HG03558 (cell line): ENCODE measurements around the gene DBF4B.

Experiments
- ATAC-seq: cut with Tn5 transposase; IDR thresholded peaks from one replicate; pipeline ENCODE4 v1.9.1; 2021; ENCODE audit warnings: moderate number of reproducible peaks; ENCODE audit not compliant: unreplicated experiment; ENCODE audit errors: extremely low read depth

Gene DBF4B

DNA sequence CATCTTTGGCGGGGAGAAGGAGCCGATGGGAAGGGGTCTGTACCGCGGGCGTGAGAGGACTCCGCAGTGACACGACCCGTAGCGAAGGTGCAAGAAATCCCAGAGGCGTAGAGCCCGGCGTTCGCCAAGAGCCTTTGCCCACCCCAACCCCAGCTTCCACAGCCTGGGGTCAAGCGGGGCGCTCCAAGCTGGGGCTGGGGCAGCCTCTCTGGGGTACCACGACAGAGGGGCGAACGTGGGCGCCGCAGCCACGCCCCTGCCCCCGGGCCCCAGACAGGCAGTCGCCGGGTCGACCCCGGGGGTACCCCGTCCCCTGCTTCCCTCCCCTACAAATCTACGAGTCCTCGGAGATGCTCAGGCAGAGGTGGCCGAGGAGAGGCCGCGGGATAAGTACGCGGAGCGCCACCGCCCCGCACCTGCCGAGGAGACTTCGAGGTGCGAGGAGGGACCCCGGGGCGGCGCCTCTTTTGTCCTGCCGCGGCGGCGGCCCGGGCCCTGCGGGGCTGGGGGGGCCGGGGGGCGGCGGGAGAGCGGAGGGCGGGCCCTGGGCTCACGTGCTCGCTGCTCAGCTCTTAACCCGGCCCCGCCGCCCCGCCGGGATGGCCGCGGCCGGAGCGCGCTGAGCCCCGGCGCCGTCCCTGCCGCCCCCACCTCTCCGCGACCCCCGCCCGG, 50.1 kb downstream of the DBF4B start, which contains the start of gene ADAM11:
TSS of gene ADAM11 (plus strand) at position 575 of the 672 bp plus-strand sequence. CDS start 212 bp downstream, outside the sequence.
- no peak for ATAC-seq

DNA sequence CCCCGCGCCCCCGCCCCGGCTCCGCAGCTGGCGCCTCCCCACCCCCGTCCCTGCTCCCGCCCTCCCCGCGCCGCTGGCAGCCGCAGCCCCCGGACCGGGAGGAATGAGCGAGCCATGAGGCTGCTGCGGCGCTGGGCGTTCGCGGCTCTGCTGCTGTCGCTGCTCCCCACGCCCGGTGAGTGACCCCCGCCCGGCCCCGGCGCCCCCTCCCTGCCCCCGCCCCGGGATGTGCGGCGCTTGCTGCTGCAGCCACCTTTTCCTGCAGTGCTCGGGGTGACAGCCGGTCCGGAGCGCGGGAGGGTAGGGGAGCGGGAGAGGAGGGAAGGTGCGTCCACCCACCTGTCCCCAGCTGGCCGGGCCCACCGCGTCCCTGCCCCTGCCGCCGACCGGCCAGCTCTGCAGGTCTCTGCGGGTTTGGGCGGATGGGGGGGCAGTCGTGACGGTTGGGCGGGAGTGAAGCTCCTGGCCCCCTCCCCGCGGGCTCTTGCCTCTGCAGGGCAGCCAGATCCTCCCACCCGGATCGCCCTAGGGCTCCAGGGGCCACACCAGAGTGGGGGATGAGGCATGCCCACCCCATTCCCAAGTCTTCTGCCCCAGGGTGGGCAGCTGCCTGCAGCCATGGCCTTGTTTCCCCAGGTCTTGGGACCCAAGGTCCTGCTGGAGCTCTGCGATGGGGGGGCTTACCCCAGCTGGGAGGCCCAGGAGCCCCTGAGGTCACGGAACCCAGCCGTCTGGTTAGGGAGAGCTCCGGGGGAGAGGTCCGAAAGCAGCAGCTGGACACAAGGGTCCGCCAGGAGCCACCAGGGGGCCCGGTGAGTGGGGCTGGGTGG, 50.8 kb downstream of the DBF4B start:
- no peak for ATAC-seq

DNA sequence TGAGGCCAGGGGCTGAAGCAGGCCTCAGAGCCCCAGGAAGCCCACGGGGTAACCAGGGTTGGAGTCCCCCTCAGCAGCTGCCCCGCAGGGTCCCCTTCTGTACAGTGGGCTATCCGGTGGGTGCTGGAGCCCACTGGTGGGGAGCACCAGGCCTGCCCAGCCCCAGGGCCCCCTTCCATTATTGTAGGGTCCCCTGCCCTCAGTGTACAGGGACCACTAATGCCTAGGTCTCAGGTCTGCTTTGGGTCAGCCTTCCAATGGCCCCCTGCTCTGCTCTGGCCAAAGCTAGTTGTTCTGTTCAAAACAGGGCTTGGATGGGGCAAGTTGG, 51.4 kb downstream of the DBF4B start:
- ATAC-seq = no peak

DNA sequence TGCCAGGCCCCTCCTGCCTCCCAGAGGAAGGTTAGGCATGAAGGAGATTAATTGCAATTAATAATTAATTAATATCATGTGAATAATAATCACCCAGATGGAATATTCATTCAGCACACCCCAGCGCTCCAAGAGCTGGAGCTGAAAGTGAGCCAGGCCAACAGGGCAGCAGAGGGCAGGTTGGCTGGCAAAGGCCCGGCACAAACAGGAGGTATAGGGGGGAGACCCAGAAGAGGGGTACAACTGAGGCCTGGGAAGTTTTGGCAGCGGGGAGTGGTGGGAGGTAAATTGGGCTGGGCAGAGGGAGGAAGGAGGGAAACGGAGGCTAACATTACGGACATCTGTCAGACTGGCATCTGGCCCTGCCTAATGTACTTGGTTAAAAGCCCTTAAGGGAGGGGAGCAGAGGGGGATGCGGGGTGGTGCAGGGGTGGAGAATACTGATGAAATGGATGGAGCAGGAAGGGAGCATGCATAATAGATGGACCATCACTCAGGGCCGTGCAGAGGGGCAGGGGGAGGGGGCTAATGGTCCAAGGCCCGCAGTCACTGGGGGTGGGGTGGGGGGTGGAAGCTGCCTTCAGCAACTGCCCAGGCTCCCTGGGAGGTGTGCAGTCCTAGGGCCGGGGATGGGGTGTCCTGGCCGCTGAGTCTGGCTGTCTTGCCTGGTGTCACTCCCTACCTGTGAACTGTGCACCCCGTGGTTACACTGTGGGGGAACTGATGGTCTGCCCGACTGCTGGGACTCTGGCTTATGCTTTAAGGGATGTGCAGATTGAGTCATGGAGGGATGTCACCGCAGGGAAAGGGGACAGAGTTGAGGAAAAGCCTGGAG, 52.2 kb downstream of the DBF4B start:
- ATAC-seq = no peak

DNA sequence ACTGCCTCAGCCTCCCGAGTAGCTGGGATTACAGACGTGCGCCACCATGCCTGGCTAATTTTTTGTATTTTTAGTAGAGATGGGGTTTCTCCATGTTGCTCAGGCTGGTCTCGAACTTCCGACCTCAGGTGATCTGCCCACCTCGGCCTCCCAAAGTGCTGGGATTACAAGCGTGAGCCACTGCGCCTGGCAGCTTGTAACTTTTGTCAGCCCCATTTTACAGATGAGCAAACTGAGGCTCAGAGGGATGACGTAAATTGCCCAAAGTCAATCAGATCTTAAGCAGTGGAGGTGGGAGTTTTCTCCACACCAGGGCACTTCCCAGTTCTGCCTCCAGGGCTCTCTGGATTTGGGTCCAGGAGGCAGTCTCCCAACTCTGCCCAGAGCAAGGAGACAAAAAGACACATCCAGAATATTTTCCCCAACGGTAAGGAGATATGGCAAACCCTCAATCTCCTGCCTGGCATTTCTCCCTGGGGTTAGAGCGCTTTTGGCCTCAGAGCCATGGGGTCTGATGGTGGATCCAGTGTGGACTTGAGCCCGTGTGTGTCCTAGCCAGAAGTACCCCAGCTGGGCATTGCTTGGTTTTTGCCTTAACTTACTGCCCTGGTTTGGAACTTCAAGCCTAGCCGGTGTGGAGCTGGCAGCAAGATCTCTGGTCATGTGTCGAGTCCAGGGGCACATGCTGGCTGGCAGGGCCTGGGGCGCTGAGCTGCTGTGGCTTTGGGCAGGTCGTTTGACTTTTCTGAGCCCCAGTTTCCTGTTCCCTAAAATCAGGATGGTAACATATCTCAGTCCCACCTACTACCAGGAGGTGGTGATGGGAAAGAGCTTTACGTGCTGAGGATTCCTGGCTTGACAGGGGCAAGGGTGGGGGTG, 53.7 kb downstream of the DBF4B start:
- no peak for ATAC-seq

DNA sequence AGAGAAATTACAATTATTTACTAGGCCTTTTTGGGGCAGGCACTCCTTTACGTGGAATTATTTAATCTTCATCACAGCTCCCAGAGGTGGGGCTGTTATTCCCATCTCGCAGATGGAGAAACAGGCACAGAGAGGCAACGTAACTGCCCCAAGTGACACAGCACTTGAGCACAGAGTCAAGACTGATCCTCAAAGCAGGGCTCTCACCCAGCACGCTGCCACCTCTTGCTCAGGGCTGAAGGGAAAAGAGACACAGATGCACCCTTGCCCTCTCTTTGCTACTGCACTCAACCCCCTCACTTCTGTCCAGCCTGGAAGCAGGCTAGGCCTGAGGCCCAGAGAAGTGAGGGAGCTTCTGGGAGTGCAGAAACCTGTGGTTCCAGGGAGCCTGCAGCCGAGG, 54.7 kb downstream of the DBF4B start:
- no peak for ATAC-seq

DNA sequence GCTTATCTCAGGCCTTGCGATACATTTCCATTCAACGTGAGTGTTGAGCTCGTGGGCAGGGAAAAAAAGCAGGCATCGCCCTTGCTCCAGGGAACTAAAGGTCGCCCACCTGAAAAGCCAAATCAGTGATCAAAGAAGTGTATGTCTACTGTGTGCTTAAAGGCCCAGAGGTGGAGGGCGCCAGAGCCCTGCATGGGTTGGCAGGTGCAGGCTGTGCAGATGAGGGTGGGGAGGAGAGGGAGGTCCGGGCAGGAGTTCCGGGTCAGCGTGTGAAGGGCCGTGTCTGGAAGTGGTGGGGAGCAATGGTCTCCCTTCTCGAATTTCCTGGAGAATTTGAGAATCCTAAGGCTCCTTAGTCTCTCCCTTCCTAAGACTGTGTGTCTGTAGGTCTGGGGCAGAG, 57.5 kb downstream of the DBF4B start:
- no peak for ATAC-seq

DNA sequence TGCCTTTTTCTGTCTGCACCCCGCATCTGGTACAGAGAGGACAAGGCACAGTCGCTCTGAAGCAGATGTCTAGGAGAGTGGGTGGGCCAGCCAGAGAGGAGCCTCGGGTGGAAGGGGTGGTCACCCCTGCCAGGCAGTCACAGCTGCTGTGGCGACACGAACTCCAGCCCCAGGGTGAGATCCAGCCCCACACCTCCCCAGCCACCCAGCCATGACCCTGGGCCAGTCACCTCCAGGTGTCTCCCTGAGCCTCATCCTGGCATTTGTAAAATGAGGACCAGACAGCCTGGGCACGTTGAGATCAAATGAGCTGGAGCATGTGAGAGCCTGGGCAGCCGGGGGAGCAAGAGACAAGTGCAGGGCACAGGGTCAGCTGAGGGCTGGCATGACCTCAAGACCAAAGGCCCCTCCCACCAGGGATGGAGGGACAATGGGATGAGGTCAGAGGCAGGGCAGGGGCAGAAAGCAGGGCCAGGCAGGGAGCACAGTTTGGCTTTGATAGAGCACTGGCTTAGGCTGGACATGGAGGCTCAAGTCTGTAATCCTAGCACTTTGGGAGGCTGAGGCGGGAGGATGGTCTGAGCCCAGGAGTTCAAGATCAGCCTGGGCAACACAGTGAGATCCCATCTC, 58.1 kb downstream of the DBF4B start:
- no peak for ATAC-seq

DNA sequence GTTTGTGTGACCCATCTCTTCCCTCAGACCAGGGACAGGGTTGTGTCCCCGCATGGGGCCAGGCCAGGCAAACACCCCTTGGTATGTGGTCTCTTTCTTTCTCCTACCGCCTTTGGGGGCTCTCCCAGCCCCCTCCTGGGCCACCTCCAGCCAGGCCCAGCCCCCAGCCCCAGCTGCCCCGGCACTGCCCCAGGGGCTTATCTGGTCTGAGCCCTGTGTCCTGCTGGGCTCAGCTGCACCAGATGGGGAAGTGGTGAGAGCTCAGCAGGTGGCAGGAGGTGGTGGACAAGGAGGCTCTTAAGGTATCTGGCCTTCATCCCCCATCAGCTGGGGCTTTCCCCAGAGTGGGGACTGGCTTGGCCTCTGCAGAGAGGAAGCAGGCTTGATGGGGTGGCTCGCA, 59.0 kb downstream of the DBF4B start:
- no peak for ATAC-seq

DNA sequence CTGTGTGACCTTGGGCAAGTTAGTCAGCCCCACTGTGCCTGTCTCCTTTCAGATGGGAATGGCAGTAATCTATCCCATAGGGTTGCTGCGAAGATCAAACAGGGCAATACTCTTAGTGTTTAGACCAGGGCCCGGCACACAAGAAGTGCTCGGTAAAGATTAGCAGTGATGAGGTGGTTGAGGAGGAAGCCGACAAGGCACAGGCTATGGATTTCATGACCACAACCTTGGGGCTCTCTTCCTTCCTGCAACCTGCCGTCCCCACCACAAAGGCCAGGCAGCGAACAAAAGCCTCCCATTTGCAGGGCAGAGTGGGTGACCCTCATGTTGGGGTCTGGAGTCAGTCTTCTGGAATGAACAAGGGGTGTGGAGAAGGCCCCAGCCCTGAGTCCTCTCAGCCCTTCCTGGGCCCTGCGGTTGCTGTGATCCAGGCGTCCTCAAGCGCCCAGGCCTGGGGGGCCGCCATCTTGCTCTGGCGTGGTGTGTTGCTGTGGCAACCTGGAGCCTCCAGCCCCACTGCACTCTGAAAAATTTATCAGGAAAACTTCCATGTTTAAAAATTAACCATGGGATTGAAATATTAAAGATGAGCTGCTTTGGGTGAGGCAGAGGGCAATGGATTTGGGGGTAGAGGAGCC, 60.2 kb downstream of the DBF4B start:
- no peak for ATAC-seq

DNA sequence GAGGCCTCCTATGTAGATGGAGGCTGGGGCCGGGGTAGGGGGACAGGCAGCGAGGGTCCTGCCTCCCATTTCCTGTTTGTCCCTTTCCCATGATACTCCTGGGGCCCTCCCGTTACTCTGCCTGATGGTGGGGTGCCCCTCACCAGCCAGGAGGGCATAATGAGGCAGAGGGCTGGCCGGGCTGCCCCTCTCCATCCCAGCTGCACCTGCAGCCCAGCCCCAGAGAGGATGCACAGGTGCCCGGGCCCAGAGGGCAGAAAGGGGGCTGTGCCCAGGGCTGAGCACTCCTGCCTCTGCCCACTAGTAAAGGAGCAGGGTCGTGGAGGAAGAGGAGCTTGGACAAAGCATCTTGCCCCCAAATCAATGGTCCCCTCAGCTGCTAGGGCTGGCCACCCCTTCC, 60.8 kb downstream of the DBF4B start:
- no peak for ATAC-seq

DNA sequence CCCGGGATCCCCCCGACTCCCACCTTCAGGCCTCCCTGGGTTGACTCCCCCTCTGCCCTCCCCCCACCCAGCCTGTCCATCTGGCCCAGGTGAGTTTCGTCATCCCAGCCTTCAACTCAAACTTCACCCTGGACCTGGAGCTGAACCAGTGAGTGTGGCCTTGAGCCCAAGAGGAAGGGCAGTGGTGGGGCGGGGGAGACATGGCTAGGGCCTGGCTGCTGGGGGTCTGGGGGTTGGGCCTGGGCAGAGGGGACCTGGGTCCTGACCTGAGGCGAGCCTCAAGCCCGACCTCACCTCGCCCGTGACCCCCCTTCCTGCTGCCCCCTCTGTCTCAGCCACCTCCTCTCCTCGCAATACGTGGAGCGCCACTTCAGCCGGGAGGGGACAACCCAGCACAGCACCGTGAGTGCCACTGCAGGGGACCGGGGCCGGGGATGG, 61.2 kb downstream of the DBF4B start:
- ATAC-seq = no peak

DNA sequence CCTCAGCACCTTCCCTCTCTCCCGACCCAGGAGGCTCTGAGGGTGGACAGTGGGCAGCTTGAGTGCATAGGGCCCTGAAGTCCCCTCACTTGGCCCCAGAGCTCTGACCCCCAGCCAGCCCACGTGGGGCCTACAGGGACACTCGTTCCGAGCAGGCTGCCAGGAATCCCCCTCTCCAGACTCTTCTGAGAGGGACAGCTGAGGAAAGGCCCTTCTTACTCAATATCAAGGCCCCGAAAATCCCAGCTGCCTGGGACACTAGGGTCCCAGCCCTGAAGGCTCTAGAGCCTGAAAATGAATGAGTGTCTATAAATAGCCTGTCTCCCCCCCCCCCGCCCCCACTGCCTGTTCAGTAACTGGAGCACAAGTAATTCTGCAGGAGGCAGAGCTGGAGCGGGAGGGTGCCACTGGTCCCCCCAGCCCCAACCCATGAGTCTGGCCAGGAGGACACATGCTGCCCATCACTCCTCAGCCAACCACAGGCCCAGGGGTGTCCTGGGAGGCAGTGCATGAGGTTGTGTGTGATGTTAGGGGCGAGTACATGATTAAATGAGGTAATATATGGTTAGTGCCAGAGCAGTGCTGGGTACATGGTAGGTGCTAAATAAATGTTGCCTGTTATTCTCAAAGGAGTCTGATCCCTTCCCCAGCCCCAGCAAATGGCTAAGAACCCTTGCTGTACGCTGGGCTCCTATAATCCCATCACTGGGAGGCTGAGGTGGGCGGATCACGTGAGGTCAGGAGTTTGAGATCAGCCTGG, 61.9 kb downstream of the DBF4B start:
- no peak for ATAC-seq

DNA sequence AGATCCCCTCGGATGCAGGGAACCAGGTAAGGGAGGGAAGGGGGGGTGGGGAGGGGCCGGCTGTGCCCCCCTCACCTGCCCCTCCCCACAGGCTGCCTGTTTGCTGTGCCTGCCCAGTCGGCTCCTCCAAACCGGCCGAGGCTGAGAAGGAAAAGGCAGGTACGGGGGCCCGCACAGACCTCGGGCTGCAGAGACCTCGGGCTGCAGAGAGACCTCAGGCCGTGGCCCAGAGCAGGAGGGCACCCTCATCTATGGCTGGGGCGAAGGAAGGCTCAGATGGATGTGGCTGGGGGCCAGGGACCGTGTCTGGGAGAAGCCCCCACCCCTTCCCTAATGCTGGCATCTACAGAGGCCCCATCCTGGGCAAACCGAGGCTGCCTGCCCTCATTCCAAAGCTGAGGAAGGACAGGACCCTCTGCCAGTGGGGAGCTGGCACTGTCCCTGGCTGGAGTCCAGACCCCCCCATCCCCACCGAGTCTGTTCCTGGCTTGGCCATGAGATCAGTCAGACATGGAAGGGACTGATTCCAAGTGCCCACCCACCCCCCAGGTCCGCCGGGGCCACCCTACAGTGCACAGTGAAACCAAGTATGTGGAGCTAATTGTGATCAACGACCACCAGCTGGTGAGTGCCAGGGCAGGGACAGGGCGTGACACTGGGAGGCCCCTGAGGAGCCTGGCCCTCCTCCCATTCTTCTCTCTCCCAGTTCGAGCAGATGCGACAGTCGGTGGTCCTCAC, 64.0 kb downstream of the DBF4B start:
- ATAC-seq = no peak

DNA sequence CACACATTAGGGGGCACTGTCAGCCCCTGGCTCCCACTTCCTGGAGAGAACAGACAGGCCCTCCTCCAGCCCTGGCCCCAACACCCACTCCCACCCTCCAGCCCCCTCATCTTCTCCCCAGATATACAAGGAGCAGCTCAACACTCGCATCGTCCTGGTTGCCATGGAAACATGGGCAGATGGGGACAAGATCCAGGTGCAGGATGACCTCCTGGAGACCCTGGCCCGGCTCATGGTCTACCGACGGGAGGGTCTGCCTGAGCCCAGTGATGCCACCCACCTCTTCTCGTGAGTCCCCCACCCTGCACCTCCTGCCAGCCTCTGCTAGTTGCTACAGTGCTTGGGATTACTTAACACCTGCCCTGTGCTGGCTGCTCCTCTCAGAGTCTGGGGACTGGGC, 64.7 kb downstream of the DBF4B start:
- no peak for ATAC-seq

DNA sequence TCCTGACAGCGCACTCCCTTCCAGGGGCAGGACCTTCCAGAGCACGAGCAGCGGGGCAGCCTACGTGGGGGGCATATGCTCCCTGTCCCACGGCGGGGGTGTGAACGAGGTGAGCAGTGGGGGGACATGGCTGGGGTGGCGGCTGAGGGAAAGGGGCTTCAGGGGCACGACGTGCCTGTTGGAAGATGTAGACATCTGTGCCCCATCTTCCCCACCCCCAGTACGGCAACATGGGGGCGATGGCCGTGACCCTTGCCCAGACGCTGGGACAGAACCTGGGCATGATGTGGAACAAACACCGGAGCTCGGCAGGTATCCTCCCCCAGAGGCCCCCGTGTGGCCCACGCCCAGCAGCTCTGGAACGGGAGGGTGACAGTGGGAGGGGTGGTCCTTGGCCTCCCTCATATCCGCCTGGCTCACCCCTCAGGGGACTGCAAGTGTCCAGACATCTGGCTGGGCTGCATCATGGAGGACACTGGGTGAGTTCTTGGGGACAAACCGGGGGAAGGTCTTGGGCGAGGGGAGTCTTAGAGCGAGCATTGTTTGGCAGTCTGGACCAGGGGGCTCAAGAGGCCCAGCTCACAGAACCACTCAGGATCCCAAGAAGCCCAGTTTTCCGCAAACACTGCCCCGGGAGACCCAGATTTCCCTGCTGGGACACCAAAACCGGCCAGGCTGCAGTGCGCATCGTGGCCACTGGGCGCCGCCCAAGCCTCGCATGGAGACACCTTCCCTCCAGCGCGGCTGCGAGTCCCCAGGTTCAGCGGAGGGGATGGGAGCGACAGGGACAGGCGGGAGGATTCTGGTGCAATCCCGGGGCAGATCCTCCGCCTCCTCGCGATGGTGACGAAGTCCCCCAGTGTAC, 66.0 kb downstream of the DBF4B start:
- ATAC-seq = no peak
